HG02870 (cell line): Measurements from ENCODE around the gene MALRD1.

Experiments
- ATAC-seq: cut with Tn5 transposase; IDR thresholded peaks from one replicate; pipeline ENCODE4 v1.9.1; 2021; ENCODE audit warnings: mild to moderate bottlenecking, moderate library complexity; ENCODE audit not compliant: unreplicated experiment

The MALRD1 gene

GRCh38 chr10:19563388-19564141 is 515.0 kb downstream of the MALRD1 start:
- ATAC-seq = no peak

GRCh38 chr10:19570120-19570519 is 521.5 kb downstream of the MALRD1 start:
- ATAC-seq = no peak

GRCh38 chr10:19570991-19571390 is 522.4 kb downstream of the MALRD1 start:
- no peak for ATAC-seq

- no peak for ATAC-seq
Observed at GRCh38 chr10:19572056-19572455, 523.5 kb downstream of the MALRD1 start.

GRCh38 chr10:19576576-19576975 is 528.0 kb downstream of the MALRD1 start:
- no peak for ATAC-seq

GRCh38 chr10:19577381-19577780 is 528.8 kb downstream of the MALRD1 start:
- no peak for ATAC-seq

- no peak for ATAC-seq
Observed at GRCh38 chr10:19577807-19578206, 529.2 kb downstream of the MALRD1 start.

GRCh38 chr10:19578571-19578970 is 530.0 kb downstream of the MALRD1 start:
- no peak for ATAC-seq

- ATAC-seq = no peak
Observed at GRCh38 chr10:19579761-19580545, 531.4 kb downstream of the MALRD1 start.

- no peak for ATAC-seq
Observed at GRCh38 chr10:19580691-19581090, 532.1 kb downstream of the MALRD1 start.

- ATAC-seq = no peak
Observed at GRCh38 chr10:19588608-19589007, 540.0 kb downstream of the MALRD1 start.

- ATAC-seq = no peak
Observed at GRCh38 chr10:19592276-19592675, 543.7 kb downstream of the MALRD1 start.

- ATAC-seq = no peak
Observed at GRCh38 chr10:19595212-19595845, 546.7 kb downstream of the MALRD1 start.

- no peak for ATAC-seq
Observed at GRCh38 chr10:19605806-19606205, 557.2 kb downstream of the MALRD1 start.

- ATAC-seq = no peak
Observed at GRCh38 chr10:19606968-19607367, 558.4 kb downstream of the MALRD1 start.

- no peak for ATAC-seq
Observed at GRCh38 chr10:19611775-19612174, 563.2 kb downstream of the MALRD1 start.

GRCh38 chr10:19616966-19617365 is 568.4 kb downstream of the MALRD1 start:
- no peak for ATAC-seq

GRCh38 chr10:19620811-19621210 is 572.2 kb downstream of the MALRD1 start:
- no peak for ATAC-seq

- no peak for ATAC-seq
Observed at GRCh38 chr10:19623321-19623720, 574.7 kb downstream of the MALRD1 start.

GRCh38 chr10:19626156-19626555 is 577.6 kb downstream of the MALRD1 start:
- ATAC-seq = no peak

GRCh38 chr10:19628767-19629560 is 580.4 kb downstream of the MALRD1 start:
- ATAC-seq = no peak
